Caki2 (cell line): ENCODE results near the gene PGC. TPM values are rescaled to one million over a fixed set of nuclear protein-coding genes. Genes with fewer than 3 reads are reported as not detected.

ENCODE experiments used
- DNase-seq: peaks from one replicate; pipeline ENCODE4 v3.0.0-alpha.2; 2015; ENCODE audit warnings: low read depth
- in situ Hi-C: cut with HindIII; loops from 2 replicates; pipeline ENCODE4 v1.10.0; 2016; ENCODE audit warnings: low sequenced_read_pairs, low pct_unique_long_range_greater_than_20kb, mixed read lengths
- total RNA-seq: library from RNA; depleted of rRNA; stranded (reverse); fragments of >200 nt; shearing (Covaris generic); gene quantifications from 2 replicates; pipeline ENCODE4 v1.2.3, GENCODE V29; 2014; ENCODE audit warnings: low replicate concordance

PGC gene
- total RNA-seq, 1 experiment from 2014 or later, result not detected

- DNase-seq, result no peak
- in situ Hi-C loops, result no loop called here
Measured at GRCh38 chr6:41722969-41723529, 24.1 kb downstream of the PGC start.

- no peak for DNase-seq
- in situ Hi-C loops, result no loop called here
Measured at GRCh38 chr6:41721414-41721813, 25.8 kb downstream of the PGC start.

DNA sequence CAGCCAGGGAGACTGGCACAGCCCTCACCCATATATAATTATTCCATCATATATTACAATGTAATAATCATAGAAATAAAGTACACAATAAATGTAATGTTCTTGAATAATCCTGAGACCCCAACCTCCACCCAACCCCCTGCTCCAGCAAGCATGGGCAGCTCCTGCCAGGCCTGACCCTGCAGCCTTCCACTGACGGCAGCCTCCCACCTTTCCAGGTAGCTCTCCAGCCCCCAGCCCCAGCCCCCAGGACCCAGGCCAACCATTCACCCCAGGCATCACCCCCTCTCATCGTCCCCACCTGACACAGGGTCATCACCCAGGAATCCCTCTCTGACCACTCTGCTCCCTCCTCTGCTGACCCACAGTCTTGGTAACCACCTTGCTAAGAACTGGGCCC lies 26.4 kb downstream of the PGC start:
- in situ Hi-C loops, result no loop called here
- no peak for DNase-seq

DNA sequence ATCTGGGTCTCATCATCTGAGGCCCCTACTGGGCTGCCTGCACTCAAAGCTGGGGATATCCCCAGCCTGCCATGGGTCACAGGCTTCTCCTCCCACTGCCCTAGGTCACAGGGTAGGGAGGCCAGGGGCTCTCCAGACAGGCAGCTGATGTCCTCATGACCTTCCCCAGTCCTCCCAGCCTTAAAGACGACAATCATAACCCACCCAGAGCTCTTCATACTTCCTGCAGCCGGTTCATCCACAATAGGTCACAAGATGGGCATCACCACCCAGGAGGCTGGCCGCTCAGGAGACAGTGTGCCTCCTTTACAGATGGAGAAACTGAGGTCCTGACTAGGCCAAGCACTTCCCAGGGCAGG lies 27.0 kb downstream of the PGC start:
- no peak for DNase-seq
- in situ Hi-C loops, result no loop called here

DNA sequence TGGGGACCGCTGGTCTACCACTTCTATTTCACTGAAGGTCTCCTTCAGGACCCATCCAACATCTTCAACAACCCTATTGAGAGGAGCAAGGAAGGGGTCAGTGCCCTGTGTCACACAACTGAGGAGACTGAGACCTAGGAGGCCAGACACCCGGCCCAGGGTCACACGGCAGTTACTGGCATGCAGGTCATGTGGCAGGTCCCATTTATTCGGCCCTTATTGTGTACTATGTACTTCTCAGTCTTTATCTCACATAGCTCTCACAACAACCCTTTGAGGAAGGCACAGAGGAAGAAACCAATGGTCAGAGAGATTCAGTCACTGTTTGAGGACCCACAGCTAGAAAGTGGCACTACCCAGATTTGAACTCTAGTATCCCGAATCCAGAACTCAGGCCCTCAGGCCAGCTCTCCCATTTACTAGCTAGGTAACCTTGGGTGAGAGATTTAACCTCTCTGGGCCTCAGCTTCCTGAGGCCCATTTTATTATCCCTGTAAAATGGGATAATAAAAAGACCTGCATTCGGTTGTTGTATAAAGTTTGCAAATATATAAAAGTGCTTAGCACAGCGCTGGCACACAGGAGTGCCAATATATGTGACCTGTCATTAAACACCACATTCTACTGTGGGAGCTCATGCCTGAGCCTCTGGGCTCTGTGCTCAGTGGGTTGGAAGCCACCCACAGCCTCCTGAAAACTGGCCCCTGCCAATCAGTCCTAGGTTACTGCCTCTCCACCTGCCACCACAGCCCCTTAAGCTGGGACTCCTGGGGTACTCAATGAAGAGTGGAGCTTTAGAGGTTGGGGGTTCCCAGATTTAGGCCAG lies 27.5 kb downstream of the PGC start:
- no peak for DNase-seq
- in situ Hi-C loops, result no loop called here

GRCh38 chr6:41718828-41719227 lies 28.4 kb downstream of the PGC start:
- in situ Hi-C loops, result no loop called here
- no peak for DNase-seq

DNA sequence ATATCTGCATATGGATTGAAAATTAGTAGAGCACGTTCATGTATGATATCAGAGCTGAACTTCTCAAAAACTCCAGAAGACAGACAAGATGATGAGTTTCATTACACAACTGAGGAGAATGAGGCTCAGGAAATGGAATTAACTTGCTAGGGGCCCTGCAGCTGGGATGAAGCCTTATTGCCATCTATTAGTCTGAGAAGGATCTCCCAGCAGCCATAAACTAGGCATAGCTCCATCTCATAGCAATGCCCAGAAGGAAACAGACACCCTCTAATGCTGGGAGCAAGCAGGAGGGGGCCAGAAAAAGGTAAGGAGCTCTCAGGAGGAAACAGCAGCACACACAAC lies 29.8 kb downstream of the PGC start:
- in situ Hi-C loops, result no loop called here
- no peak for DNase-seq

DNA sequence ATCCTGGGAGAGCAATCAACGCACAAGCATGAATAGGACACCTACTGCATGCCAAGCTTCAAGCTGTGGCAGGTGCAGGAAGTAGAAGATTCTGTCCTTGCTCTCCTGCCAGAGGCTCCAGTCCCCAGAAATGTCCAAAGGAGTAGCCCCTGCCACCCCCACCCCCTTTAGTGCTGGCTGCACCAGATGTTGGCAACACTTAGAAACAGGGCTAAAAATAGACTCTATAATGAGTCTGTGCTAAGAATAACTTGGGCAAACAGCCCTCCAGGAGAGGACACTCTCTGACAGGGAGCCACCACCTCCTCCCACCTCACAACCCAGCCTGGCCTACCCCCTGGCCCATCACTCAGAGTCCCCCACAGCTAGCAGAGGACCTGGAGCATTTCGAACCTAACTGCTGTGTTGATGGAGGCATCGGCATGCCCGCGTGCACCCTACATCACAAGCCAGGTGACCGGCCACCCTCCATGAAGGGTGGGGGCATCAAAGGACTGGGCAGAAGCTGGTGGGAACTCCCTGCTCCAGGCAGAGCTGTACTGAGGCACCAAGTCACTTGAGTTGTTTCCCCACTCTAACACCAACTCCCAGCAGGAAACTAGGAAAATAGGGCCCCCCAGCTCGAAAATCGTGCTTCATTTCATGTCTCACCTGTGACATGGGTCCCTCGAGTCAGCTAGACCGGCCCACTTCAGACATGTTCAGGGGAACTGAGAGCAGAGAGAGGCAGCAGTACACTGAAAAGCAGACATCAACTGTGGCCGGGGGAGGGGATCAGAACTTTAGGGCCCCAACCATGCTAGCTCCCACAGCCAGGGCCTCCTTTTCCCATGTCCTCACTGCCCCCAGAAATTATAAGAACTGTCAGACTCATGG lies 30.4 kb downstream of the PGC start:
- in situ Hi-C loops, result no loop called here
- DNase-seq, result no peak

DNA sequence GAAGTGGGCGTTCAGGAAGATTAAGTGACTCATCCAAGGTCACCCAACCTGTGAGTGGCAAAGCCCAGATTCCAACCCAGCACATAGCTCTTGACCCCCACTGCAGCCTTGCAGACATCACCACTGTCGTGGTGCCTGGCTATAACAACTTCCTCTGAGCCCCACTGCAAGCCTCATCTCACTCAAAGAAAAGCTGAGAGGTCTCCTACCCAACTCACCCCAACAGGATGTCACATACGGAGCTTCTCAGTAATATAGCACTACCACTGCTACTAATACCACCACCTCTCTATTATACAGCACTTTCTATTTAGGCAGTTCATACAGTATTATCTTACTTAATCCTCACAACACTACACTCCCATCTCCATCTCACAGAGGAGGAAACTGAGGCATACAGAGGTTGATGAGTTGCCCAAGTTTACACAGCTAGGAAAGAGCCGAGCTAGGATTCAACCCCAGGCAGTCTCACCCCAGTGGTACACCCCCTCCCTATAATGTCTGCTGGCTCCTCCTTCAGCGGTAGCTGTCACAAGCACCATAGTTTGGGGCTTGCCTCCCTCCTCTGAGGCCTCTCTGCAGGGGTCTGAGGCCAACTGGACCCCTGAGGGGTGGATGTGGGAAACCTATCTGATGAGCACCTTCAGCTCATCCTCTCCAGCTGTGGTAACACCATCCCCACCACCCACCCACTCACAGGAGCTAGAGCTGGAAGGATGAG lies 31.2 kb downstream of the PGC start:
- in situ Hi-C loops, result no loop called here
- no peak for DNase-seq

- in situ Hi-C loops, result no loop called here
Measured at GRCh38 chr6:41714556-41715273, 32.5 kb downstream of the PGC start.

GRCh38 chr6:41713650-41714291 lies 33.4 kb downstream of the PGC start:
- in situ Hi-C loops, result no loop called here
- peak; percentile 9 for DNase-seq

More at GRCh38 chr6:41714556-41715273, 32.5 kb downstream of the PGC start:
- DNase-seq, result no peak

GRCh38 chr6:41713159-41713649 lies 34.0 kb downstream of the PGC start:
- in situ Hi-C loops, result no loop called here
- peak; percentile 50 for DNase-seq

DNA sequence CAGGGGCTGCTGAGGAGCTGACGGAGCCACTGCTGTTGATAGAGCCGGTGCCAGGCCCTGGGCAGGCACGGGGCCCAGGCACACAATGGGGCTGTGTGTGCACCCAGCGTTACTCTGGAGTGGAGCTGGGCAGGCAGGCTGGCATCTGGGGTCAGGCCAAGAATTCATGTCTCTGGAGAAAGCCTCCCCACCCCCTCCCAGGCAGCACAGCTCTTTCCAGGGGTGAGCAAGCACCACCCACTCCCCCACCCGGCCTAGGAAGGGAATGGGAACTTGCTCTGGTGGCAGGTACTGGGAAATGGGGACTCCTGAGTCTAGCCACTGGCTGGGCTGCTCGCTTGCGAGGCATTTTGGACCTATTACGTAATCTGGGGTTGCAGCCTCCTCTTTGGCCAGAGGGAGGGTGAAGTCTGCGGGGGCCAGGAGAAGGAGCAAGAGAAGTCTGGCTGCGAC lies 34.5 kb downstream of the PGC start:
- in situ Hi-C loops, result no loop called here
- no peak for DNase-seq

- in situ Hi-C loops, result no loop called here
- DNase-seq, result no peak
Measured at GRCh38 chr6:41711323-41712038, 35.7 kb downstream of the PGC start.

DNA sequence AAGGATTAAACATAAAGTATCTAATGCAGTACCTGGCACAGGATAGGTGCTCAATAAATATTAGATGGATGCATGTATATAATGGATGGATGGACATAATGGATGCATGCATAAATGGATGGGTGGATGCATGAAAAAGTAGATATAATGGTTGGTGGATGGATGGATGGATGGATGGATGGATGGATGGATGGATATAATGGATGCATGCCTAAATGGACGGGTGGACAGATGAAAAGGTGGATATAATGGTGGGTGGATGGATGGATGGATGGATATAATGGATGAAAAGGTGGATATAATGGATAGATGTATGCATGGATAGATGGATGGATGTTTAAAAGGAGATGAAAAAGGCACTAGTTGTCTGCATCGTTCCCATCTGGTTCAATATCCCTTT lies 37.8 kb downstream of the PGC start:
- no peak for DNase-seq
- in situ Hi-C loops, result no loop called here

- DNase-seq, result no peak
- in situ Hi-C loops, result no loop called here
Measured at GRCh38 chr6:41708856-41709255, 38.3 kb downstream of the PGC start.
